Large intestine (tissue), 3 donors: ENCODE measurements around the gene RNASE4. TPM values are rescaled to one million over a fixed set of nuclear protein-coding genes. Genes with fewer than 3 reads are reported as not detected.

Experiments used
- DNase-seq, 2 donors: peaks; one replicate each; pipeline versions ENCODE4 v3.0.0 to v3.0.0-alpha.2; 2013
- H3K27ac ChIP-seq: one replicate; pipeline ENCODE4 v1.5.1; 2013; ENCODE audit warnings: low read length
- H3K27me3 ChIP-seq: 2 replicates; pipeline ENCODE4 v1.6.1; 2013; ENCODE audit warnings: low read length; ENCODE audit not compliant: control insufficient read depth, insufficient read depth
- H3K36me3 ChIP-seq: 2 replicates; pipeline ENCODE4 v1.6.1; 2013; ENCODE audit warnings: low read length; ENCODE audit not compliant: control insufficient read depth, insufficient read depth
- H3K4me1 ChIP-seq: one replicate; pipeline ENCODE4 v1.6.1; 2013; ENCODE audit warnings: low read length; ENCODE audit not compliant: control insufficient read depth, insufficient read depth
- H3K4me3 ChIP-seq: one replicate; pipeline ENCODE4 v1.5.1; 2013; ENCODE audit warnings: low read length
- H3K9me3 ChIP-seq: one replicate; pipeline ENCODE4 v1.6.1; 2013; ENCODE audit warnings: mild to moderate bottlenecking, low read depth, low read length, moderate library complexity; ENCODE audit not compliant: control insufficient read depth
- WGBS: methylation state at CpG from one replicate; pipeline ENCODE4 v1.1.5; 2013; ENCODE audit warnings: low lambda C conversion rate; ENCODE audit not compliant: insufficient coverage; 5-methylcytosine and 5-hydroxymethylcytosine counted together
- polyA plus RNA-seq: library from polyadenylated mRNA; unstranded; fragments of 120-200 nt; gene quantifications from one replicate; pipeline ENCODE4 v1.2.1, GENCODE V29; 2013

Gene RNASE4
- polyA plus RNA-seq, 1 donor, result 37.1 TPM

DNA sequence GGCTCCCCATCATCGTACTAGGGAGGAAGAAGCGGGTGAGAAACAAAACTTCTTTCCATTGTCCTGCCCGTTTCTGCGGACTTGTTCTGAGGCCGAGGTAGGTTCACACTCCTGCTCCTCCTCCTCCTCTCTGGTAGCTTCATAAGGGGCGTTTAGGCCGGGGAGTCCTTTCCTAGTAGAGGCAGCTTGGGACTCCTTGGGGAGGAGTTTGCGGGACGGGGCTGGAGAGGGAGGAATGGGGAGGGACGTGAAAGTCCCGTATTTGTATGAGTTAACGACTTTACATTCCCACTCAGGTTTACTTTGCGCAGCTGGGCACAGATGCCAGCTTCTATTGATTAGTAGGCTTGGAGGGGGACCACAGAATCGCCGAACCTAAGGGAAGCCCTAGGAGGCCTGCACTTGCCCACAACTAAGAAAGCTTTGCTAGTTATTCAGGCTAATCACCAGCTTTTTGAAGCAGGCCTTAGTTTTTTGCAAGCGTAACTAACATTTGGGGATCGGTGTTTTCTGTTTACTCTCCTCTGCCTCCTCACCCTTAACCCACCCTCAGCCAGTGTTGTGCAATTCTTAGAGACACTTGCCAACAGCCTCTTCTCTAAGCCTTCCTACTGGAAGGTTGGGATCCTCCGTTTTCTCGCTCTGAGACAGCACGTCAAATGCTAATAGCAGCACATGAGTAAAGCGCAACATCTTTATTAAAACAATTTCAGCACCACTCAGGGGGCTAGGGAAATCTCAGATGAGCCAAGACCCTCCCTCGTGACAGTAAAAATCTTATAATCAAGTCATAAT lies 499 bp downstream of the RNASE4 start:
- no peaks in the 10 kb centered on the region for H3K27me3 ChIP-seq
- H3K9me3 ChIP-seq, result no peaks in the 10 kb centered on the region
- H3K27ac ChIP-seq, result peak overlapping the region; percentile 98
- peak overlapping the region; percentile 75 for H3K4me3 ChIP-seq
- peaks cover 22% of the 10 kb centered on the region for H3K4me1 ChIP-seq
- no peak for DNase-seq
- no CpG with 5 or more reads among the region's 22 CpGs for WGBS
- H3K36me3 ChIP-seq, result no peaks in the 10 kb centered on the region

DNA sequence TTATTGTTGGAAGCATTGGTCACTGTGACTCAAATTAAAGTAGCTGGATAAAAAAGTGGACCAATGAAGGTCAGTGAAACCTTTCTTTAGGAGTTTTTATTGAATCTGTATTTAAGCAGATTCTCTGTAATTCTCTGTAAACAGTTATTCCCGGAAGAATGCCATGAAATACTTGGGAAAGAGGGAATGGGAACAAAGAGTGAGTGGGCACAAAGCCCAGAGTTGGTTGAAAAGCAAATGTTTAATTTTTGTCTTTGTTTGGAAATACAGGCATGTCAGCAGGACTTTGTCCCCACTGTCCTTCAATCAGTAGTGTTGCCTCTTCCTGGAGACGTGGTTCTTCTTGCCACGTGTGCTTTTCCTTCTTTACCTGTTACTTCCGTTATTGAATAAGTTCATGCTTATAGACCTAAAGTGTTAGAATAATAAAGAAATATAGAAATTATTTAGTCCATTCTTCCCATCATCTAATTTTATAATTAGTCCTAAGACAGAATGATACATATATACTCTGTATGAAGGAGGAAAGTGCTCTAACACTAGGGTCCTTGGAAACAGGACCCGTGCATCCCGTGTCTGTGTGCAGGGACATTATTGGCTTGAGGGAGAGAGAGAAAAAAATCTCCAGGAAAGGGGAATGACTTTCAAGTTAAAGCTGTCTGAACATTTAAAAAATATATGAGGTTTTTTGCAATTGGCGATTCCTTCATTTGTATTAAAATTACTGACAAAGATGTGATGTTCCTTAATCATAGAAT lies 2.2 kb downstream of the RNASE4 start:
- peaks cover 13% of the 10 kb centered on the region for H3K4me1 ChIP-seq
- peak; percentile 72 to 86 for DNase-seq
- WGBS, result 40% methylated on average over 4 of the region's 7 CpGs
- no peaks in the 10 kb centered on the region for H3K36me3 ChIP-seq
- no peak overlapping the region for H3K4me3 ChIP-seq
- peak overlapping the region; percentile 98 for H3K27ac ChIP-seq
- no peaks in the 10 kb centered on the region for H3K27me3 ChIP-seq
- H3K9me3 ChIP-seq, result no peaks in the 10 kb centered on the region

DNA sequence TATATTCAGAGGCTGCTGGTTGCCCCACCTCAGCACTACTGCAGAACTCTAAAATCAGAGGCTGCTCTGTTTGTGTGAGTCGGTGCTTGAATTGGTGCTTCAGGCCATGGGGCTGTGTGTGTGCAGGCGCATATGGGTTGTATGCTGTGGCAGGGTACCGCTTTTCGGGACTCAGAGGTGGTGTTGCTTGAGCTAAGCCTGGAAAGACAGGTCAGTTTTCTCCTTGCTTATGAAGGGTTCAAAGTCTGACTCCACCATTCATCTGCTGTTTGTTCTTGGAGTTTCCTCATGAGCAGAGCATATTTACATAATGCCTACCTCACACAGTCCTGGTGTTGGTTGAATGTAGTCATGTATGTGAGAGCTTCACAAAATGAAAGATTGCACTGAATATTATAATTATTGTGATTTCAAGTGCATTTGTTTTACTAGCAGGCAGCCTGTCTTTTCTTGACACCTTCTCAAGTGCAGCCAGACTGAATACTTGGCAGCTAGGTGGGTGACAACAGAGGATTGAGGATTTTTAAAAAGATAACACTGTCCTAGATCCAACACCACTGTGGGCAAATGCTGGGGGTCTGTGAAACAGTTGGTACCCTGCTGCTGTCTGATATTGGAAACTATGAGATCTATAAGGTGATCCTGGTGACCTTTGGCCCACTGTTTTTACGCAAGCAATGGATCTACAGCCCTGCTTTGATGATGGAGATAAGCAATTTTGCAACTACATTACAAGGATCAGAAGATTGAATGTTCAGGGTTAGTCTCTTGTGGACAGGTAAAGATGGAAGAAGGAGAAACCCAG lies 3.2 kb downstream of the RNASE4 start:
- H3K27ac ChIP-seq, result peak overlapping the region; percentile 98
- no CpG with 5 or more reads among the region's 5 CpGs for WGBS
- H3K27me3 ChIP-seq, result no peaks in the 10 kb centered on the region
- peak; percentile 83 to 93 for DNase-seq
- no peaks in the 10 kb centered on the region for H3K36me3 ChIP-seq
- peaks cover 13% of the 10 kb centered on the region for H3K4me1 ChIP-seq
- H3K4me3 ChIP-seq, result no peak overlapping the region
- H3K9me3 ChIP-seq, result no peaks in the 10 kb centered on the region

DNA sequence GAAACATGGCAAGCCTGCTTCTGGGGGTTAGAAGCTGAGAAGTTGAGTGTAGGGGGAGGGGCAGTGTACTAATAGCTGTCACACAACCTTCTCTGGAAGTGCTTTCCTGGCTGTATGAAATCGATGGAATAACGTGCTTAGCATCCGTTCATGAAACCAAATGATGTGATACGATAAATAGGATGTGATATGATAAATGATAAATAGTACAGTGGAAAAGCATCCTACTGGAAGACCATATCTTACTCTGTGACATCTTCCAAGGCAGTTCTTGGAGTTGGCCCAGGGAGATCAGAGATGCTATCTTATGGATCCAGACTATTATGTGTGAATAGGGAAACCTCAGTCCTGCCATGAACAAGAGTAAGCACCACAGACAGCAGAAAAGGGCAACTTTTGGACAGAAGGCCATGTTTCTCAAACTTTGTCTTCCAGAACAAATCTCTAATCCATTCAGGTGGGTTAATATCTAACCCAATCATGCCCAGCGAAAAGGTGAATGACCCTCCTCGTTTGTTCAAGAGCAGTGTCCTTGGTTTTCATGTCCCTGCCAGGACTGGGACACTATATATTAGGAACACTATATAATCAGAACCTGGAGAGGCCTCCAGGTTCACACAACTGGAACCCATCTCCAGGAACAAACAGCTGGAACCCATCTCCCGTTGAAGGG lies 3.9 kb downstream of the RNASE4 start, which contains the start of gene ANG:
ANG (plus strand) TSS at position 598 of the 673 bp plus-strand sequence. CDS start 4,801 bp downstream, outside the sequence.
- DNase-seq, result no peak
- Histone ChIP-seq H3K4me3 (no peak within 1 kb of the TSS), H3K4me1 (peaks cover 13% of the 10 kb centered on the region), H3K27me3 (no peaks in the 10 kb centered on the region), H3K9me3 (no peaks in the 10 kb centered on the region), H3K36me3 (no peaks in the 10 kb centered on the region), H3K27ac (peak within 1 kb of the TSS; percentile 98)
- no CpG with 5 or more reads among the region's 7 CpGs for WGBS

DNA sequence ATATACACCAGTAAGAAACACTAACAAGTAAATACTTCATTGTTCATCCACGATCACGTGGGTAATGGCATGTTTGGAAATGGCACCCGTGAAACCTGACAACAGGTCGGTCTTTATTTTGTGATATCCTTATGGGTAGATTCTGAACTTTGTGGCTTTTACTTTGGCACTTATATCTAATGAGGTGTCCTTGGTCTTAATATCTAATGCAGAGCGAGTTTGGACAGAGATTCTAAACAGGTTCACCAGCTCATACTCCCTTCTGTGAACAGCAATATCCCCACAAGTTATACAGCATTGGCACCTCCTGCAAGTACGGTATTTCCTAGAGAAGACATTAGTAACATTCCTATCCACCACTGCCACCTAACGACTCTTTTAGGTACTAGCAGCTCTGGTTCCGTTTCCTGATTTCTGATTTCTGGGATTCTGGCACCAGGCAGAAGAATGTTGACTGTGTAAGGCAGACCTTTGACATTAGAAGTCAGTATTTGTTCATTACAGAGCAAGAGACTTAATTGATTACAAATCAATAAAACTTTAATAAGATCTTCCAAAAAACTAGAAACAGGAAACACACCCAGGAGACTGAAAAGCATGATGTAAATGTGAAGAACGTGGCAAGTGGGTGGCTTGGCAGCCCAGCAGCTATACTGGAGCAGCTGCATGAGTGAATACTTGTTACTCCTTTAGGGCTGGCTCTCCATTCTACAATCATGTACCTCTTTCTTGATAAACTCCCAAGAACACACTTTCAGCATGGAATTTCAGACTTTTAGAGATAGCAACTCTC lies 6.7 kb downstream of the RNASE4 start:
- no CpG with 5 or more reads among the region's 9 CpGs for WGBS
- no peak overlapping the region for H3K27ac ChIP-seq

DNA sequence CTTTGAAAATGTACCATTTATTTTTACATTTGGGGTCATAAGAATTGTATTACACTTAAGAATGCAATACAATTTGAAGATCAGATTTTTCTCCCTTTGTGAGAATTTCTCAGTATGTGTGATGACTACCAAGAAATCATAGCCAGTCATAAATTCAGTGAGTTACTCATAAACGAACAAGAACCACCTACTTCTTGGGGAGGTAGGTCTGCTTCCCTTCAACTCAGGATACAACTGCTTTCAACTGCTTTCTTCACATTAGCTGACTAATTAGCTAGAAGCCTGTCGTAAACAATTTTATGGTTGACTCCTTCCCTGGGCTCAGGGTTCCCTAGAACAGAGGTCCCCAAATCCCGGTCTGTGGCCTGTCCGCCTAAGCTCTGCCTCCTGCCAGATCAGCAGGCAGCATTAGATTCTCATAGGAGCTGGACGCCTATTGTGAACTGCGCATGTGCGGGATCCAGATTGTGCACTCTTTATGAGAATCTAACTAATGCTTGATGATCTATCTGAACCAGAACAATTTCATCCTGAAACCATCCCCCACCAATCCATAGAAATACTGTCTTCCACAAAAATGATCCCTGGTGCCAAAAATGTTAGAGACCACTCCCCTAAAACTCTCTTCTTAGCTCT lies 7.9 kb downstream of the RNASE4 start:
- H3K36me3 ChIP-seq, result peaks cover 7% of the 10 kb centered on the region
- WGBS, result no CpG with 5 or more reads among the region's 7 CpGs
- H3K4me3 ChIP-seq, result no peak overlapping the region
- H3K27me3 ChIP-seq, result no peaks in the 10 kb centered on the region
- DNase-seq, result peak in 1 of 2 donors; percentile 50
- H3K9me3 ChIP-seq, result no peaks in the 10 kb centered on the region
- peaks cover 10% of the 10 kb centered on the region for H3K4me1 ChIP-seq
- H3K27ac ChIP-seq, result no peak overlapping the region

More for the DNA sequence above, 6.7 kb downstream of the RNASE4 start:
- Histone ChIP-seq H3K4me1 (peaks cover 13% of the 10 kb centered on the region), H3K27me3 (no peaks in the 10 kb centered on the region), H3K36me3 (peaks cover 7% of the 10 kb centered on the region), H3K4me3 (no peak overlapping the region), H3K9me3 (no peaks in the 10 kb centered on the region)
- DNase-seq, result peak; percentile 58 to 73

DNA sequence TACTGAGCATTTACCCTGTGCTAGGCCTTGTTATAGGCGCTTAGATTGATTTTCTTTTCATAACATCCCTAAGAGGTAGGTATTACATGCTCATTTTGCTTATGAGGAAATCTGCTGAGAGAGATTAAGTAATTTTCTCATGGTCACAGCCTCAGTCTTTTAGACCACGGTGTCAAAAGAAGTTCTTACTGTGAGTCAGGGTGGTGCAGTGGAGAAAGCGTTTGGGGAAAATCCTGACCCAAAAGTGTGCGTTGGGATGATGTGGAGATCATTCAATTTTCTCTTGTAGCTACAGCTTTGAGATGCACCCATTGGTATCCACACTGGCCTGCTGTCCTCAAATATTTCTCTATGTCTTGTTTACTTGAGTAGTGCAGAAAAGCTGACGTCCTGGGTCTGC lies 12.4 kb downstream of the RNASE4 start:
- Histone ChIP-seq H3K9me3 (no peaks in the 10 kb centered on the region), H3K4me3 (no peak overlapping the region), H3K27me3 (no peaks in the 10 kb centered on the region), H3K27ac (no peak overlapping the region), H3K4me1 (no peaks in the 10 kb centered on the region), H3K36me3 (peaks cover 11% of the 10 kb centered on the region)
- 100% methylated on average over 2 of the region's 5 CpGs for WGBS
- DNase-seq, result no peak

DNA sequence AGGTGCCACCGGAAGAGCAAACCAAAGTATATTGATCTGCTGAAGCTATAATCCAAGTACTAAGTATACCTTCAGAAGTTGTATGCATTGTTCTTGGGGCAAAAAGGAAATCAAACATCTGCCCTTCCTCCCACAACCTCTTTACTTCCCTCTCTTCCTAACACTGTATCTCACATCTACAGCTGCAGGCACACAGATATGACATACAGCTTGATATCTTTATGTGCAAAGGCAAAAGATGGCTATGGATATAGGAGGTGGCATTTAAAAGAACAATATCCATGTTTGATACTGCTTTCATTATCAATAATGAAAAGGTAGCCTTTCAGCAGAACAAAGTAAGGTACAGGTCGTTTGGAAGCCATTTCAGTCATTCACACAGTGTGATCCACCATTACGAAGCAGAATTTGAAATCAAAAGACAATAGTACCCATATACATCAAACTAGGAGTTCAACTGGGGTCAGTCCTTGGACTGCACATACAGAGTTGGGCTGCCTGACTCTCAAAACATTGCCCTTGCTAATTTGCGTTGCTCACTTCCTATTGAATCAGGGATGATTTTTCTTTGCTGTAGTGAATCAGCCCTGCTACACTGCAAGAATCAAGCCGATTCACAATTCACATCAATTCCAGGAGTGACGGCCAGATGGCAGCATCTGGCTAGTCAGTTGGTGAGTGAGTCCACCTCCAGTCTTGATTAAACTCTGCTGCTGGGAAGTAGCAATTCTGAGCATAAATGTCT lies 13.1 kb downstream of the RNASE4 start:
- WGBS, result no CpG with 5 or more reads among the region's 6 CpGs
- H3K27ac ChIP-seq, result no peak overlapping the region
- H3K4me3 ChIP-seq, result no peak overlapping the region
- peaks cover 11% of the 10 kb centered on the region for H3K36me3 ChIP-seq
- H3K27me3 ChIP-seq, result no peaks in the 10 kb centered on the region
- DNase-seq, result peak; percentile 50
- no peaks in the 10 kb centered on the region for H3K9me3 ChIP-seq
- no peaks in the 10 kb centered on the region for H3K4me1 ChIP-seq

DNA sequence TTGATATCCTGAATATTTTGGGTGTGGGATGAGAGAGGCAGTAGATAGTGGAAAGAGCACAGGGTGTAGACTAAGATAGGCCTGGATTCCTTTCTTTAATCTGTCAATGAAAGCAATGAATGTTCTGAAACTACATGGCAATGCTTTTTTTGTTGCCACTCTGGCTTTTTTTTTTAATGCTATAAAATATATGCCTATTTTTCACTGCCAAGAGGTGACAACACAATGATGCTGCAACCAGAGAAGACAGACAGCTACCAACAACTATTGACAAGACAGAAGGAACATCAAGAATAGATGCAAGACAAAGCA lies 13.6 kb downstream of the RNASE4 start:
- H3K9me3 ChIP-seq, result no peaks in the 10 kb centered on the region
- H3K27ac ChIP-seq, result no peak overlapping the region
- H3K36me3 ChIP-seq, result peaks cover 11% of the 10 kb centered on the region
- no peaks in the 10 kb centered on the region for H3K27me3 ChIP-seq
- no peak for DNase-seq
- H3K4me1 ChIP-seq, result no peaks in the 10 kb centered on the region
- H3K4me3 ChIP-seq, result no peak overlapping the region
